GM21528 (cell line): ENCODE results near the gene SPATA1.
"Not testable (repeated sequence)": the region's sequence is repeated elsewhere in the genome, so short reads cannot be mapped to it uniquely, and the experiment has no call there.

ENCODE experiments used
- ATAC-seq: cut with Tn5 transposase; IDR thresholded peaks from one replicate; pipeline ENCODE4 v1.9.1; 2021; ENCODE audit warnings: mild to moderate bottlenecking, moderate library complexity; ENCODE audit not compliant: unreplicated experiment, low FRiP score

Gene SPATA1

GRCh38 chr1:84506002-84506728, at the start of gene SPATA1, which contains the start of gene GNG5:
Gene SPATA1, plus strand, starts transcription at chr1:84506386. Its CDS starts 9,974 bp downstream, at chr1:84516360.
Gene GNG5, minus strand, starts transcription at chr1:84506581. Its CDS starts 490 bp downstream, at chr1:84506091.
- peak; percentile 87 for ATAC-seq

- ATAC-seq = no peak
These were observed 44.1 kb upstream of the SPATA1 start for GRCh38 chr1:84462118-84462517.

- ATAC-seq = no peak
These were observed 38.9 kb upstream of the SPATA1 start for GRCh38 chr1:84467298-84467697.

GRCh38 chr1:84476225-84476624, 30.0 kb upstream of the SPATA1 start:
- no peak for ATAC-seq

GRCh38 chr1:84478876-84479868, 27.0 kb upstream of the SPATA1 start, which contains the start of gene RPF1:
Gene RPF1, plus strand, starts transcription at chr1:84479266. Its CDS starts 16 bp downstream, at chr1:84479282.
- peak; percentile 98 for ATAC-seq

GRCh38 chr1:84479998-84480397, 26.2 kb upstream of the SPATA1 start:
- ATAC-seq = peak; percentile 26

- ATAC-seq = no peak
These were observed 25.5 kb upstream of the SPATA1 start for GRCh38 chr1:84480650-84481049.

- no peak for ATAC-seq
These were observed 24.9 kb upstream of the SPATA1 start for GRCh38 chr1:84481317-84481716.

GRCh38 chr1:84488107-84488506, 18.1 kb upstream of the SPATA1 start:
- no peak for ATAC-seq

GRCh38 chr1:84489766-84490165, 16.4 kb upstream of the SPATA1 start:
- no peak for ATAC-seq

- no peak for ATAC-seq
These were observed 13.5 kb upstream of the SPATA1 start for GRCh38 chr1:84492726-84493125.

GRCh38 chr1:84493747-84494146, 12.4 kb upstream of the SPATA1 start:
- no peak for ATAC-seq

- no peak for ATAC-seq
These were observed 9.7 kb upstream of the SPATA1 start for GRCh38 chr1:84496498-84496897.

GRCh38 chr1:84497631-84498275, 8.4 kb upstream of the SPATA1 start:
- ATAC-seq = no peak

- no peak for ATAC-seq
These were observed 3.3 kb upstream of the SPATA1 start for GRCh38 chr1:84502927-84503326.

GRCh38 chr1:84504580-84505492, 1.4 kb upstream of the SPATA1 start:
- ATAC-seq = no peak

- peak; percentile 40 for ATAC-seq
These were observed 639 bp upstream of the SPATA1 start for GRCh38 chr1:84505493-84506001.

- no peak for ATAC-seq
These were observed 705 bp downstream of the SPATA1 start for GRCh38 chr1:84506729-84507453.

- ATAC-seq = not testable (repeated sequence)
These were observed 1.7 kb downstream of the SPATA1 start for GRCh38 chr1:84507887-84508286.
